Upper lobe of left lung (tissue), 6 donors: Measurements from ENCODE around the gene MLXIPL. TPM values are rescaled to one million over a fixed set of nuclear protein-coding genes. Genes with fewer than 3 reads are reported as not detected.

Source experiments
- ATAC-seq, 2 donors: fragments of 200-7000 bp; cut with Tn5 transposase; one replicate each; pipeline ENCODE4 v1.9.1; 2022; ENCODE audit warnings: mild to moderate bottlenecking in 2 of 2, moderate library complexity in 2 of 2; ENCODE audit not compliant: low FRiP score in 2 of 2
- DNase-seq, 2 donors: peaks; one replicate each; pipeline ENCODE4 v3.0.0-alpha.2; 2019 to 2020
- H3K27ac ChIP-seq, 4 donors: fragments of 200-600 bp; sonication (generic); one replicate each; pipeline ENCODE4 v1.5.1; 2016 to 2019
- H3K27me3 ChIP-seq, 4 donors: fragments of 200-600 bp; sonication (generic); one replicate each; pipeline ENCODE4 v1.5.1; 2017 to 2019
- H3K36me3 ChIP-seq, 4 donors: fragments of 200-600 bp; sonication (generic); one replicate each; pipeline ENCODE4 v1.5.1; 2016 to 2019
- H3K4me1 ChIP-seq, 4 donors: fragments of 200-600 bp; sonication (generic); one replicate each; pipeline ENCODE4 v1.5.1; 2018 to 2019
- H3K4me3 ChIP-seq, 4 donors: fragments of 200-600 bp; sonication (generic); one replicate each; pipeline ENCODE4 v1.5.1; 2017 to 2019; ENCODE audit warnings: mild to moderate bottlenecking in 2 of 4, moderate library complexity in 1 of 4
- H3K9me3 ChIP-seq, 4 donors: fragments of 200-600 bp; sonication (generic); one replicate each; pipeline ENCODE4 v1.5.1; 2018 to 2019
- EP300 ChIP-seq, 4 donors: sonication (generic); formaldehyde crosslinking; IDR thresholded peaks; one replicate each; pipeline ENCODE4 v1.5.1; 2017; ENCODE audit warnings: antibody characterized with exemption in 4 of 4, control low read depth in 2 of 4
- POLR2A ChIP-seq, 4 donors: fragments of 450-650 bp; IDR thresholded peaks; one replicate each; pipeline ENCODE4 v1.5.1; 2016 to 2017; ENCODE audit warnings: antibody characterized with exemption in 4 of 4, mild to moderate bottlenecking in 2 of 4
- POLR2AphosphoS5 ChIP-seq, 2 donors: sonication (generic); formaldehyde crosslinking; IDR thresholded peaks; one replicate each; pipeline ENCODE4 v1.5.1; 2017; ENCODE audit warnings: antibody characterized with exemption in 2 of 2
- WGBS, 2 donors: methylation state at CpG; one replicate each; pipeline ENCODE4 v1.1.5; 2017 to 2018; 5-methylcytosine and 5-hydroxymethylcytosine counted together
- total RNA-seq, 6 donors: library from RNA; depleted of rRNA in 4 of 6; stranded (reverse); fragments of >200 nt in 4 of 6; gene quantifications; one replicate each; pipeline versions ENCODE4 v1.1.0 to v1.2.1, GENCODE V29; 2016 to 2021
- TF ChIP-seq, protein P1 (sequence below), 6 experiments: fragments of 450-650 bp in 4 of 6; fragments of 200-600 bp in 2 of 6; sonication (generic) in 2 of 6; IDR thresholded peaks; one replicate each; pipeline ENCODE4 v1.5.1; 2016 to 2019; ENCODE audit warnings: antibody characterized with exemption in 6 of 6
- donor health status: DM: no; HTN: no; CAD: no; lungs with moderate emphysema.
- donor health status: DM: no; HTN: yes; CAD: no; lungs with severe emphysema.

MLXIPL gene
- total RNA-seq, 6 donors from 2014 or later = 8.1 to 39.8 (median 14.4) TPM

DNA sequence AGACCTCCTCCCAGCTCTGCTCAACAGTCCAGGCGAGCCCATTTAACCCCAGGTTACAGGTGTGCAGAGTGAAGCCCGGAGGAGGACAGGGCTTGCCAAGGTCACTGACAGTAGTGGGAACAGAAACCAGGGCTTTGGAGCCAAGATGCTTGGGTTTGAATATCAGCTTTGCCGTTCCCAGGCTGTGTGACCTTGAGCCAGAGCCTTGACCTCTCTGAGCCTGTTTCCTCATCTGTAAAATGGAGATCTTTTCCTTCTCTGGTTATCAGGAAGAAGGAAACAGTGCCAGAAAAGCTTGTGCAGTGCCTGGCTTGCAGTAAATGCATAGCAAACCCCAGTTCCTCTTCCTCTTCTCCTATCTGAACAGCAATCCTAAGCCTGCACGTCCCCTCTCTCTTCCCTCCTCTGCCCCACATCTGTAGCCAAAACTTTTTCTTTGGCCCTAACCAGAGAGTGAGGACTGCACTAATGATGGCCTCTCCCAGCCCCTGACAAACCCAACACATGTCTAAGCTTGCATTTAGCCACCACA, 21.4 kb upstream of the MLXIPL start:
- WGBS, 2 donors = 45 to 52% methylated on average over 4 of the region's 4 CpGs
- H3K27ac ChIP-seq = no peak overlapping the region
- H3K9me3 ChIP-seq = peaks cover 0 to 10% (median 7%) of the 10 kb centered on the region in 4 donors
- no peak for ATAC-seq
- peaks cover 6 to 9% (median 7%) of the 10 kb centered on the region in 4 donors for H3K4me1 ChIP-seq
- H3K27me3 ChIP-seq = peaks cover 0 to 13% (median 6%) of the 10 kb centered on the region in 4 donors
- H3K36me3 ChIP-seq = no peaks in the 10 kb centered on the region
- no peak overlapping the region for H3K4me3 ChIP-seq
- no peak for DNase-seq
- TF ChIP-seq POLR2A (IDR thresholded peaks at IDR 0.05) (no peak), EP300 (IDR thresholded peaks at IDR 0.05) (no peak), POLR2AphosphoS5 (IDR thresholded peaks at IDR 0.05) (no peak)
- TF ChIP-seq, protein P1, sequence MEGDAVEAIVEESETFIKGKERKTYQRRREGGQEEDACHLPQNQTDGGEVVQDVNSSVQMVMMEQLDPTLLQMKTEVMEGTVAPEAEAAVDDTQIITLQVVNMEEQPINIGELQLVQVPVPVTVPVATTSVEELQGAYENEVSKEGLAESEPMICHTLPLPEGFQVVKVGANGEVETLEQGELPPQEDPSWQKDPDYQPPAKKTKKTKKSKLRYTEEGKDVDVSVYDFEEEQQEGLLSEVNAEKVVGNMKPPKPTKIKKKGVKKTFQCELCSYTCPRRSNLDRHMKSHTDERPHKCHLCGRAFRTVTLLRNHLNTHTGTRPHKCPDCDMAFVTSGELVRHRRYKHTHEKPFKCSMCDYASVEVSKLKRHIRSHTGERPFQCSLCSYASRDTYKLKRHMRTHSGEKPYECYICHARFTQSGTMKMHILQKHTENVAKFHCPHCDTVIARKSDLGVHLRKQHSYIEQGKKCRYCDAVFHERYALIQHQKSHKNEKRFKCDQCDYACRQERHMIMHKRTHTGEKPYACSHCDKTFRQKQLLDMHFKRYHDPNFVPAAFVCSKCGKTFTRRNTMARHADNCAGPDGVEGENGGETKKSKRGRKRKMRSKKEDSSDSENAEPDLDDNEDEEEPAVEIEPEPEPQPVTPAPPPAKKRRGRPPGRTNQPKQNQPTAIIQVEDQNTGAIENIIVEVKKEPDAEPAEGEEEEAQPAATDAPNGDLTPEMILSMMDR (IDR thresholded peaks at IDR 0.05) = no peak

DNA sequence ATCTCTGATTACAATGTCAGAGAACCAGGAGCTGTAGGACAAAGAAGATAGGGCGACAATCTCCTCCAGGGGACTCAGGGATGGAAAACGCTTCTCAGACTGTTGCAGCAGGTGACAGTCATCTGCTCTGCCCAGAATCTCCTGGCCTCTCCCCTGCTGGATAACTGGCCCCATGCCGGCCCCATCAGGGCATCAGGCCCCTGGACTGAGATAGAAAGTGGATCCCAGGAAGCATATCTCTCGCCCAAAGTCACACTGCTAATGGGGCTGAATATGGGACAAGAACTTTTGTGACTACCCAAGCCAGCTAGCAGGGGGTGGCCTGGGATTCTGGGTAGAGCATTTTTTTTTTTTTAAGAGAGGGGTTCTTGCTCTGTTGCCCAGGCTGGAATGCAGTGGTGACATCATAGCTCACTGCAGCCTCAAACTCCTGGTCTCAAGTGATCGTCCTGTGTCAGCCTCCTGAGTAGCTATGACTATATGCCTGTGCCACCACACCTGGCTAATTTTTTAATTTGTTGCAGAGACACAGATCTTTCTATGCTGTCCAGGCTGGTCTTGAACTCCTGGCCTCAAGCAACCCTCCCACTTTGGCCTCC, 20.5 kb upstream of the MLXIPL start:
- Histone ChIP-seq H3K4me3 (no peak overlapping the region), H3K9me3 (peaks cover 0 to 10% (median 7%) of the 10 kb centered on the region in 4 donors), H3K36me3 (no peaks in the 10 kb centered on the region), H3K27me3 (peaks cover 0 to 13% (median 6%) of the 10 kb centered on the region in 4 donors), H3K27ac (no peak overlapping the region), H3K4me1 (peaks cover 6 to 9% (median 7%) of the 10 kb centered on the region in 4 donors)
- no peak for TF ChIP-seq POLR2A (IDR thresholded peaks at IDR 0.05)
- no peak for TF ChIP-seq EP300 (IDR thresholded peaks at IDR 0.05)
- TF ChIP-seq POLR2AphosphoS5 (IDR thresholded peaks at IDR 0.05) = no peak
- TF ChIP-seq, protein P1 (IDR thresholded peaks at IDR 0.05) = no peak
- DNase-seq (no peak), ATAC-seq (no peak)
- WGBS, 2 donors = 41 to 68% methylated on average over 3 to 5 of the region's 5 CpGs

GRCh38 chr7:73642834-73643233, 18.5 kb upstream of the MLXIPL start:
- 45 to 58% methylated on average over 2 of the region's 2 CpGs for WGBS, 2 donors
- Histone ChIP-seq H3K4me3 (no peak overlapping the region), H3K9me3 (peaks cover 0 to 10% (median 7%) of the 10 kb centered on the region in 4 donors), H3K27me3 (peaks cover 0 to 10% (median 5%) of the 10 kb centered on the region in 4 donors), H3K4me1 (peaks cover under 1 to 4% (median 2%) of the 10 kb centered on the region in 4 donors), H3K27ac (no peak overlapping the region), H3K36me3 (no peaks in the 10 kb centered on the region)
- TF ChIP-seq POLR2A (IDR thresholded peaks at IDR 0.05) (no peak), EP300 (IDR thresholded peaks at IDR 0.05) (no peak), POLR2AphosphoS5 (IDR thresholded peaks at IDR 0.05) (no peak)
- TF ChIP-seq, protein P1 (IDR thresholded peaks at IDR 0.05) = no peak
- no peak for ATAC-seq
- no peak for DNase-seq

GRCh38 chr7:73638911-73639310, 14.6 kb upstream of the MLXIPL start:
- Histone ChIP-seq H3K27me3 (no peaks in the 10 kb centered on the region), H3K4me3 (no peak overlapping the region), H3K4me1 (no peaks in the 10 kb centered on the region), H3K9me3 (peaks cover 0 to 10% (median 7%) of the 10 kb centered on the region in 4 donors), H3K27ac (no peak overlapping the region), H3K36me3 (no peaks in the 10 kb centered on the region)
- ATAC-seq (no peak), DNase-seq (no peak)
- 33 to 37% methylated on average over 3 of the region's 3 CpGs for WGBS, 2 donors
- TF ChIP-seq POLR2A (IDR thresholded peaks at IDR 0.05) = no peak
- no peak for TF ChIP-seq EP300 (IDR thresholded peaks at IDR 0.05)
- TF ChIP-seq, protein P1 (IDR thresholded peaks at IDR 0.05) = no peak
